Tibial artery (tissue), 4 donors: ENCODE results near the gene MBD4.
A peak's percentile ranks its signal among the peaks of the same experiment; 100 is the strongest.
"Not testable (repeated sequence)": the region's sequence is repeated elsewhere in the genome, so short reads cannot be mapped to it uniquely, and the experiment has no call there.

Experiments
- DNase-seq, 2 donors: peaks; one replicate each; pipeline ENCODE4 v3.0.0-alpha.2; 2019
- H3K27ac ChIP-seq, 2 donors: fragments of 200-600 bp; sonication (generic) in 1 of 2; 1 replicate in 1 of 2; 2 replicates in 1 of 2; pipeline ENCODE4 v1.5.1; 2018 to 2019; ENCODE audit warnings: mild to moderate bottlenecking in 1 of 2
- H3K27me3 ChIP-seq, 2 donors: fragments of 200-600 bp; sonication (generic) in 1 of 2; one replicate each; pipeline versions ENCODE4 v1.5.1 to v1.6.0; 2016 to 2019
- H3K36me3 ChIP-seq, 3 donors: fragments of 200-600 bp; sonication (generic) in 2 of 3; one replicate each; pipeline ENCODE4 v1.5.1; 2016 to 2019; ENCODE audit warnings: mild to moderate bottlenecking in 2 of 3
- H3K4me1 ChIP-seq, 4 donors: fragments of 200-600 bp; sonication (generic) in 2 of 4; 1 replicate in 3 of 4; 2 replicates in 1 of 4; pipeline ENCODE4 v1.5.1; 2016 to 2019
- H3K4me3 ChIP-seq, 2 donors: fragments of 200-600 bp; sonication (generic) in 1 of 2; 1 replicate in 1 of 2; 2 replicates in 1 of 2; pipeline ENCODE4 v1.5.1; 2018 to 2019; ENCODE audit warnings: mild to moderate bottlenecking in 2 of 2
- H3K9me3 ChIP-seq, 3 donors: fragments of 200-600 bp; sonication (generic) in 1 of 3; one replicate each; pipeline ENCODE4 v1.5.1; 2016 to 2019
- intact Hi-C: fragments of 100-400 bp; cut with DNase I; formaldehyde crosslinking; loops from one replicate; pipeline ENCODE4 v1.15.0; 2023; ENCODE audit warnings: low total_unique reads
- TF ChIP-seq, protein P1 (sequence below), 2 experiments: fragments of 200-600 bp in 1 of 2; fragments of 450-650 bp in 1 of 2; IDR thresholded peaks; one replicate each; pipeline ENCODE4 v1.5.1; 2017 to 2019; ENCODE audit warnings: antibody characterized with exemption in 2 of 2, mild to moderate bottlenecking in 1 of 2, moderate library complexity in 1 of 2

Gene MBD4

DNA sequence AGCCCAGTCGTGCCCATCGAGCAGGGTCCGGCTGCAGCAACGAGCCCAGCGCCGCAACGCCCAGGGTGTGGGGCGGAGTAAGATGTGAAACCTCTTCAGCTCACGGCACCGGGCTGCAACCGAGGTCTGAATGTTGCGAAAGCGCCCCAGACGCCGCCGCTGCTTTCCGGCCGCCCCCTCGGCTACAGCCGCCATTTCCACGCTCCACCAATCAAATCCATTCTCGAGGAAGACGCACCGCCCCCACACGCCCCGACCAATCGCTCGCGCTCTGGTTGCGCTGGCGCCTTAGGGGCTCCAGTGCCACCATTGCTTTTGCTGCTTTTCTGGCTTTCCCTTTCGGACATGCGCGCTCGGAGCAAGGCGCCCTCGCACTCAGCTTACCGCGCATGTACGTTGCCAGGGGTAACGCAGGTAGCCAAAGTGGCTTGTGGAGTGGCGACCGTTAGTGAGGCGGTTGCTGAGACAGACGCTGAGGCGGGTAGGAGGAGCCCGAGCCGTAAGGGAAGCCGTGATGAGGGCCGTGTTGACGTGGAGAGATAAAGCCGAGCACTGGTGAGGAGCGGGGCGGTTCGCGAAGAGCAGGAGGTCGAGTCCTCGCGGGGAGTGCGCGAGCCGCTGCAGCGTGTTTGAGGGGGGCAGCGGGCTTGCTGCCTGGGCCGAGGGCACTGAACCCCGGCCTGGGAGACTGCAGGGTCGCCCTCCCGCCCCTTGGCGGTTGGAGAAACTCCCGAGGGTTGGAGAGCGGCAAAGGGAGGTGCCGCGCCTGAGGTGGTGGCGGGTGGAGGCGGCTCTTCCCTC is at the start of gene MBD4, which contains the start of gene IFT122:
TSS of gene MBD4 (minus strand) at position 132 of the 801 bp plus-strand sequence. CDS start at position 17, 115 bp downstream.
TSS of gene IFT122 (plus strand) at position 408 of the 801 bp plus-strand sequence. CDS start at position 515, 107 bp downstream.
- intact Hi-C loops: loop anchor here (5.0 to 10.0 kb wide), 2 partner anchors 38 to 665 kb away; no protein-coding TSS in a partner anchor
- H3K4me1 ChIP-seq: peaks cover 3 to 71% (median 45%) of the 10 kb centered on the region in 4 donors

DNA sequence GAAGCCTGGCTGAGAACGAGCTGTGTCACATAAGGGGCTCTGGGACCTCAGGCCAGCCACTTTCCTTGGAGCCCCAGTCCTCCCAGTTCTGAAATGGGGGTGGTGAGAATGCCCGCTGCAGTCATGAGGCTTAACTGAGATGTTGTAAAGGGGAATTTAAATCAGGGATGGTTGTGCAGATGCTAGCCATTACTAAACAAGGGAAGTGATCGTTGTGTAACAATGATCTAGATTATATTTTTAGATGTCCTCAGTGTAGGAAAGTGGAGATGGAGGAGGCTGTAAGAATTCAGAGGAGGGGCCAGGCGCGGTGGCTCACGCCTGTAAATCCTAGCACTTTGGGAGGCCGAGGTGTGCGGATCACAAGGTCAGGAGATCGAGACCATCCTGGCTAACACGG is 49.5 kb upstream of the MBD4 start:
- peaks cover 5 to 43% (median 7%) of the 10 kb centered on the region in 3 donors for H3K36me3 ChIP-seq
- intact Hi-C loops: loop anchor here (5.0 kb wide), 1 partner anchor 338 kb away; no protein-coding TSS in a partner anchor
- H3K9me3 ChIP-seq, H3K27ac ChIP-seq, H3K4me3 ChIP-seq, H3K27me3 ChIP-seq, DNase-seq: not testable (repeated sequence)
- H3K4me1 ChIP-seq: peaks cover 0 to 31% (median 13%) of the 10 kb centered on the region in 4 donors

More for the DNA sequence above, at the start of gene MBD4, which contains the start of gene IFT122:
- peak within 1 kb of the TSS; percentile 79 to 82 for H3K27ac ChIP-seq
- TF ChIP-seq, protein P1, sequence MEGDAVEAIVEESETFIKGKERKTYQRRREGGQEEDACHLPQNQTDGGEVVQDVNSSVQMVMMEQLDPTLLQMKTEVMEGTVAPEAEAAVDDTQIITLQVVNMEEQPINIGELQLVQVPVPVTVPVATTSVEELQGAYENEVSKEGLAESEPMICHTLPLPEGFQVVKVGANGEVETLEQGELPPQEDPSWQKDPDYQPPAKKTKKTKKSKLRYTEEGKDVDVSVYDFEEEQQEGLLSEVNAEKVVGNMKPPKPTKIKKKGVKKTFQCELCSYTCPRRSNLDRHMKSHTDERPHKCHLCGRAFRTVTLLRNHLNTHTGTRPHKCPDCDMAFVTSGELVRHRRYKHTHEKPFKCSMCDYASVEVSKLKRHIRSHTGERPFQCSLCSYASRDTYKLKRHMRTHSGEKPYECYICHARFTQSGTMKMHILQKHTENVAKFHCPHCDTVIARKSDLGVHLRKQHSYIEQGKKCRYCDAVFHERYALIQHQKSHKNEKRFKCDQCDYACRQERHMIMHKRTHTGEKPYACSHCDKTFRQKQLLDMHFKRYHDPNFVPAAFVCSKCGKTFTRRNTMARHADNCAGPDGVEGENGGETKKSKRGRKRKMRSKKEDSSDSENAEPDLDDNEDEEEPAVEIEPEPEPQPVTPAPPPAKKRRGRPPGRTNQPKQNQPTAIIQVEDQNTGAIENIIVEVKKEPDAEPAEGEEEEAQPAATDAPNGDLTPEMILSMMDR (IDR thresholded peaks at IDR 0.05): peak in 1 of 2 experiments; percentile 10
- peak; percentile 98 to 99 for DNase-seq
- H3K36me3 ChIP-seq: peaks cover 6 to 22% (median 18%) of the 10 kb centered on the region in 3 donors
- peak within 1 kb of the TSS; percentile 72 to 85 for H3K4me3 ChIP-seq
- no peaks in the 10 kb centered on the region for H3K27me3 ChIP-seq
- H3K9me3 ChIP-seq: no peaks in the 10 kb centered on the region

DNA sequence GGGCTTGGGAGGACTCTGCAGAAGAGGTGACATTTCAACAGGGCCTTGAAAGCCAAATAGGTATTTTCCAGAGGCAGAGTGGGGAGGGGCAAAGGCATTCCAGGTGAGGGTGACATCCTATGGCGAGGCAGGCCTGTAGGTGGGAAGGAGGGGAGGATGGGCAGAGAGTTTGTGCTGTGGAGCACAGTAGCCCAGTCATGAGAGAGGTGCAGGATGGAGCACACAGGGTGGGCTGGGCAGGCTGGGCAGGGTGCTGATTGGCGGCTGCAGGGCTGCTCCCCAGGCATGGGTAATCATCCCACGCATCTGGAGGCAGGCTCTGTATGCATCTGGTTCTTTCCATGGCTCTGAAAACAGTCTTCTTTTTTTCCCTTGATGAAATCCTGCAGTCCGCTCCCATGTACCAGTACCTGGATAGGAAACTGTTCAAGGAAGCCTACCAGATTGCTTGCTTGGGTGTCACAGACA is 48.2 kb upstream of the MBD4 start:
- not testable (repeated sequence) for H3K27me3 ChIP-seq, H3K9me3 ChIP-seq, H3K27ac ChIP-seq, H3K4me3 ChIP-seq, DNase-seq
- Histone ChIP-seq H3K4me1 (peaks cover 0 to 29% (median 13%) of the 10 kb centered on the region in 4 donors), H3K36me3 (peaks cover 12 to 50% (median 19%) of the 10 kb centered on the region in 3 donors)
- intact Hi-C loops: loop anchor here (5.0 kb wide), 1 partner anchor 339 kb away; no protein-coding TSS in a partner anchor

DNA sequence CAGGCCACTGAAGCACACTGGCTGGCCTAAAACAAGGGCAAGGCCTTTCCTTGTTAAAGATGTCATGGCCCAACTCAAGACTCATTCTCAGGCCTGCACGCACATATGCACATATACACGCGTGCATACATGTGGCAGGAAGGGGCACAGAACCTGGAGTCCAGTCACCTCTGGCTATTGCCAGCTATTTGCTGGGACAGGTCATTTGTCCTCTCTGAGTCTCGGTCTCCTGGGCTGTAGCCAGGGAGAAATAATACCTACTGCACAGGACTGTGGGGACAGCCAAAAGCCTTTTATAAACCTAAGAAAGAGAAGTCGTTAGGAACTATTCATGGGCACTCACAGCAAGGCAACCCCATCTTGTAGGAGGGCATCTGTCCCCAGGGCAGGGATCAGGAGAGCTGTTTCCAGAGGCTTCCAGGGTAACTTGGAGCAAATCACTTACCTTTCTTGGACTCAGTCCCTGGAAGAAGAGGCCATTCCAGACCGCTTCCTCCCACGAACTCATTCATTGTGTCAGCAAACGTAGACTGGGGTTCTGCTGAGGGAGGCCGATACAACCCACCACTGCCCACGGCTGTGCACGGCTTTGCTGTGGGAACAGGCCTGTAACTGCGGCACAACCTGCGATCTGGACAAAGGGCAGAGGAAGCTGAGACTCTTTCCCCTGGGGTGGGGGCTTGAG is 47.6 kb upstream of the MBD4 start:
- H3K9me3 ChIP-seq: no peaks in the 10 kb centered on the region
- H3K27ac ChIP-seq: peak overlapping the region in 1 of 2 donors; percentile 50
- intact Hi-C loops: loop anchor here (5.0 kb wide), 1 partner anchor 340 kb away; no protein-coding TSS in a partner anchor
- DNase-seq: no peak
- TF ChIP-seq, protein P1 (IDR thresholded peaks at IDR 0.05): no peak
- H3K36me3 ChIP-seq: peaks cover 9 to 50% (median 19%) of the 10 kb centered on the region in 3 donors
- no peak overlapping the region for H3K4me3 ChIP-seq
- H3K4me1 ChIP-seq: peaks cover 0 to 31% (median 13%) of the 10 kb centered on the region in 4 donors
- H3K27me3 ChIP-seq: no peaks in the 10 kb centered on the region

DNA sequence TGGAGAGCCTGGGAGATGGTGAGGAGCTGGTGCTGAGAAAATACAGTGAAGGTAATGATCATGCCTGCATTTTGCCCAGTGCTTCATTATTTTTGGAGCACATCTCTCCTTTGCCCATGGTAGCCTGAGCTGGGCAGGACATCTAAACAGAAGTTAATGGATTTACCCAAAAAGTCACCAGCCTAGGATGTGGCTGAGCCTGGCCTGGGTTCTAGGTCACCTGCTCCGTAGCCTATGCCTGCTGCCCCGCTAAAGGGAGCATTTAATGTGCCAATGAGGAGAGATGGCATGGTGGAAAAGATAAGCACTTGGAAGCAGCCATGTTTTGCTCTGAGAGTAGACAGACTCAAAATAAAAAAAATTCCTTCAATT is 46.9 kb upstream of the MBD4 start:
- Histone ChIP-seq H3K27me3 (no peaks in the 10 kb centered on the region), H3K4me3 (no peak overlapping the region), H3K9me3 (no peaks in the 10 kb centered on the region), H3K36me3 (peaks cover 9 to 50% (median 14%) of the 10 kb centered on the region in 3 donors), H3K4me1 (peaks cover 0 to 38% (median 14%) of the 10 kb centered on the region in 4 donors), H3K27ac (peak overlapping the region; percentile 50 to 58)
- TF ChIP-seq, protein P1 (IDR thresholded peaks at IDR 0.05): no peak
- intact Hi-C loops: loop anchor here (5.0 kb wide), 1 partner anchor 341 kb away; no protein-coding TSS in a partner anchor
- DNase-seq: no peak
